ENCODE results near the gene IFT27. TPM values are rescaled to one million over a fixed set of nuclear protein-coding genes. Genes with fewer than 3 reads are reported as not detected.

IFT27 gene
- total RNA-seq, 6 experiments from 2014 or later, result 14.4 to 22.0 (median 17.5) TPM

DNA sequence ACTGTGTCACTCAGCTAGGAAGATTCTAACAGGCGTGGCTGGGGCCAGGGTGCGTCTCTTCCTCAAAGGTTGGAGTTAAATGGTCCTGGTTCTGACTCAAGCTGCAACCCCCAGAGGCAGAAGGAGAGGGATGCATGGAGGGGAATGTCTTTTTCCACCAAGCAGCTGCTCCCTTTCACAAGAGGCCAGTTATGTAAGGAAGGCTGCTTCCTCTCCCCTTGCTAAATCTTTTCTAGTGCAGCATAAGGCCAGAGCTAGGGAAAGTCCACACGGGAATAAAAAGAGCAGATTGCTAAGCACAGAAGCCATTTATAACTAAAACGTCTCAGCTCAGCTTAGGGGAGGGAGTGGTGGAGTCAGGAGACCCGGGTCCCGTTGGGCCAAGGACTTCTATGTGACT lies 30.9 kb upstream of the IFT27 start:
- Mint-ChIP-seq H3K9me3 (no peaks in the 10 kb centered on the region), H3K27me3 (ENCODE audit: insufficient read depth) (peaks cover 62% of the 10 kb centered on the region), H3K4me1 (ENCODE audit: low read depth) (no peaks in the 10 kb centered on the region), H3K27ac (no peak overlapping the region), H3K36me3 (ENCODE audit: low read depth) (no peaks in the 10 kb centered on the region), H3K4me3 (no peak overlapping the region)
- no peak for TF ChIP-seq CTCF (IDR thresholded peaks at IDR 0.05)
- no peak for DNase-seq

GRCh38 chr22:36803358-36803757 lies 27.4 kb upstream of the IFT27 start:
- no peaks in the 10 kb centered on the region for H3K36me3 Mint-ChIP-seq (ENCODE audit: low read depth)
- H3K9me3 Mint-ChIP-seq, result no peaks in the 10 kb centered on the region
- TF ChIP-seq CTCF (IDR thresholded peaks at IDR 0.05), result no peak
- no peaks in the 10 kb centered on the region for H3K4me1 Mint-ChIP-seq (ENCODE audit: low read depth)
- H3K27ac Mint-ChIP-seq, result no peak overlapping the region
- H3K27me3 Mint-ChIP-seq (ENCODE audit: insufficient read depth), result peaks cover 64% of the 10 kb centered on the region
- DNase-seq, result no peak
- H3K4me3 Mint-ChIP-seq, result no peak overlapping the region

GRCh38 chr22:36798674-36799066 lies 22.8 kb upstream of the IFT27 start:
- no peaks in the 10 kb centered on the region for H3K4me1 Mint-ChIP-seq (ENCODE audit: low read depth)
- TF ChIP-seq CTCF (IDR thresholded peaks at IDR 0.05), result no peak
- H3K9me3 Mint-ChIP-seq, result no peaks in the 10 kb centered on the region
- no peaks in the 10 kb centered on the region for H3K36me3 Mint-ChIP-seq (ENCODE audit: low read depth)
- no peak overlapping the region for H3K4me3 Mint-ChIP-seq
- no peak for DNase-seq
- H3K27ac Mint-ChIP-seq, result no peak overlapping the region
- H3K27me3 Mint-ChIP-seq (ENCODE audit: insufficient read depth), result peaks cover 60% of the 10 kb centered on the region

DNA sequence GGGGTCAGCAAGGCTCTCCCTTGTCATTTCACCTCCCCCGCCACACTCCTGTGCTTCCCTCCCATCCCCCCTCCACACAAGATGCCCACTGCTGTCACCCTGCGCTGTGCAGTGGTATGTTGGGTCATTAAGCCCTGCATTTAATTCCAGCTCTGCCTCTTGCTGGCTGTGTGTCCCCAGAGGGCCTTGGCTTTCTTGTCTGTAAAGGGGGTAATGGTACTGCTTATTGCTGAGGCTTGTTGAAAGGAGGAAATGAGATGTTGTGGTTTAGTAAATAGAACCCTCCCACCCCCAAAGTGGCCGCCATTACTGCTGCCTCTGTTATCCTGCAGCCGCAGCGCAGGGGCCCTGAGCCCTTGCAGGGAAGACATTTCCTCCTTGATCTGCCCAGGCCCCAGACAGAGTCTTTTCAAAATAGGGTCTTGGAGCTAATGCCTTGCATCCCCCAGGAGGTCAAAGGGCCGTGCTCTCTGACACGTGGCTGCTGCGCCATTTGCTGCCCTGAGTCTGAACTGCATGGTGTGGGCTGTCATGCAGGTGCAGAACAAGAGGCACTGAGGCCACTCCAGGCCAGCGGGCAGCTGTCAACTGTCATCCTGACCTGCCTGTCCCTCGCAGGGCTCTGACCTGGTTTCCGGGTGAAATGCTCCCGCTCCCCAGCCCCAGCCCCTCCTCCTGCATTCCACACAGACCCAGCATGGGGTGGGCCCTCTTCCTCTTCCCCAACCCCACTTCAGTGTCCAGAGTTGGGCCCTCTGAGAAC lies 22.2 kb upstream of the IFT27 start:
- Mint-ChIP-seq H3K36me3 (ENCODE audit: low read depth) (no peaks in the 10 kb centered on the region), H3K4me1 (ENCODE audit: low read depth) (no peaks in the 10 kb centered on the region), H3K27me3 (ENCODE audit: insufficient read depth) (peaks cover 60% of the 10 kb centered on the region), H3K4me3 (no peak overlapping the region), H3K27ac (no peak overlapping the region), H3K9me3 (no peaks in the 10 kb centered on the region)
- no peak for TF ChIP-seq CTCF (IDR thresholded peaks at IDR 0.05)
- no peak for DNase-seq

DNA sequence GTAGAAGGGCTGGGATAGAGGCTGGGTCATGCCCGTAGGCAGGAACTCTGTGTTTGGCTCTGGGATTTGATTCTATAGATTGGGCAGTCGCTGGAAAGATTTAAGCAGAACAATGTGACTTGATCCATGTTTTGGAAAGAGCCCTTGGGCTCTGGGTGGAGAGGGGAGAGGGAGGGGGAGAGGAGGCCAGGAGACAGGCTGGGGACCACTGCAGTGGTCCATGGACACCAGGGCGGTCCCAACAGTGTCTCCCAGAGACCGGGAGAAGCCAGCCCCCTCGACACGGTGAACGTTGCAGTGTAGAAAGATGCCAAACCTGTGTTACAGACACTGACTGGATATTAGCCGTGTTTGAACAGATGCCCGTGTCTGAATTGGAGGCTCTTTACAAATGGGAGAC lies 21.5 kb upstream of the IFT27 start:
- peaks cover 59% of the 10 kb centered on the region for H3K27me3 Mint-ChIP-seq (ENCODE audit: insufficient read depth)
- no peak overlapping the region for H3K27ac Mint-ChIP-seq
- no peaks in the 10 kb centered on the region for H3K4me1 Mint-ChIP-seq (ENCODE audit: low read depth)
- H3K36me3 Mint-ChIP-seq (ENCODE audit: low read depth), result no peaks in the 10 kb centered on the region
- TF ChIP-seq CTCF (IDR thresholded peaks at IDR 0.05), result no peak
- H3K9me3 Mint-ChIP-seq, result no peaks in the 10 kb centered on the region
- no peak for DNase-seq
- no peak overlapping the region for H3K4me3 Mint-ChIP-seq
